ENCODE data around the gene CEP112. TPM values are rescaled to one million over a fixed set of nuclear protein-coding genes. Genes with fewer than 3 reads are reported as not detected.
A peak's percentile ranks its signal among the peaks of the same experiment; 100 is the strongest.

Gene CEP112
- total and polyA plus RNA-seq, 2 of the 13 experiments (the other 11 are each of a cell fraction or from before 2014, with no cell fraction given), result 1.2 to 3.4 TPM

DNA sequence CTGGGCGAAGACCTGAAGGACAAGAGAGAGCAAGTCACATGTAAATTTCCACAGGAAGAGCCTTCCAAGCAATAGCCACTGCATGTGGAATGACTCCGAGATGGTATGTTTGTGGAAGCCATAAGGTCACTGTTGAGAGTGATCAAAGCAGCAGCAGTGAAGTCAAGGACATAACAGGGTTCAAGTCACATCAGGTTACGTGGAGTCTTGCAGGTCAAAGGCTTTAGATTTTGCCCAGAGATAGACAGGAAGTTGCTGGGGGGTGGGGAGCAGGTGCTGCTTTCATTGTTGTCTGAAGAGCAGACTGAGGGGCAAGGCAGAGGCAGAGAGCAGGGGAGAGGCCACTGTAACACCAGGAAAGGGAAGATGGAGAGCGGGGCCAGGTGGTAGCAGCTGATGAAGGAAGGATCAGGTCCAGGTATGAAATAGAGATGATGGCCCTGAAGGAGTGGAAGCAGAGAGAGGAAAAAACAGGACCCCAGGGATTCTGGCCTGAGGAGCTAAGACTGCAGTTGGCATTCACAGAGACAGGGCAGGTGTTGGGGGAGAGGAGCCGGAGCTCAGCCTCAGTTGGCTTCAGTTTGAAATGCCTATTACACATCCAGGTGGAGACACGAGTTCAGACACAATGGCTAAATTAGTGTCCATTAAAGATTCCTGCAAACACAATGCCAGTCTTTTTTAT is 501.2 kb downstream of the CEP112 start (continued):
- TF ChIP-seq PHF5A (CRISPR knock-in tag; IDR thresholded peaks at IDR 0.05; ENCODE audit: low read depth, unreplicated experiment) (peak; percentile 70), FOSL2 (CRISPR knock-in tag; IDR thresholded peaks at IDR 0.05) (peak; percentile 90), SP4 (CRISPR knock-in tag; IDR thresholded peaks at IDR 0.05) (no peak; the same call in 1 of the 2 replicates), MBD4 (IDR thresholded peaks at IDR 0.05; ENCODE audit: borderline replicate concordance, low read length) (no peak), KAT2B (IDR thresholded peaks at IDR 0.05; ENCODE audit: borderline replicate concordance, low read depth, low read length) (no peak), RBAK (CRISPR knock-in tag; IDR thresholded peaks at IDR 0.05) (no peak), HNF4G (IDR thresholded peaks at IDR 0.05; ENCODE audit: borderline replicate concordance, low read depth, low read length) (peak; percentile 76; the same call in 1 of the 2 replicates), HNF4G (CRISPR knock-in tag; IDR thresholded peaks at IDR 0.05; ENCODE audit: borderline replicate concordance, low read depth) (no peak; the same call in 1 of the 2 replicates), MEIS1 (CRISPR knock-in tag; IDR thresholded peaks at IDR 0.05; ENCODE audit: borderline replicate concordance) (peak; percentile 84; the same call in 1 of the 2 replicates), ZNF33B (CRISPR knock-in tag; IDR thresholded peaks at IDR 0.05) (no peak), ZNF343 (CRISPR knock-in tag; IDR thresholded peaks at IDR 0.05) (no peak), ZSCAN31 (CRISPR knock-in tag; IDR thresholded peaks at IDR 0.05; ENCODE audit: low read depth) (no peak), BRD4 (CRISPR knock-in tag; IDR thresholded peaks at IDR 0.05) (no peak), ESRRA (CRISPR knock-in tag; IDR thresholded peaks at IDR 0.05; ENCODE audit: low read depth) (peak; percentile 94), ASH2L (IDR thresholded peaks at IDR 0.05; ENCODE audit: insufficient read length, low read depth, low read length) (peak; percentile 34), ZNF790 (CRISPR knock-in tag; IDR thresholded peaks at IDR 0.05; ENCODE audit: borderline replicate concordance) (no peak)
- TF ChIP-seq, protein P1, sequence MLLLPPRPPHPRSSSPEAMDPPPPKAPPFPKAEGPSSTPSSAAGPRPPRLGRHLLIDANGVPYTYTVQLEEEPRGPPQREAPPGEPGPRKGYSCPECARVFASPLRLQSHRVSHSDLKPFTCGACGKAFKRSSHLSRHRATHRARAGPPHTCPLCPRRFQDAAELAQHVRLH (CRISPR knock-in tag; IDR thresholded peaks at IDR 0.05; ENCODE audit: borderline replicate concordance, low read depth), result peak; percentile 96; the same call in 1 of the 2 replicates
- TF ChIP-seq, protein P2, sequence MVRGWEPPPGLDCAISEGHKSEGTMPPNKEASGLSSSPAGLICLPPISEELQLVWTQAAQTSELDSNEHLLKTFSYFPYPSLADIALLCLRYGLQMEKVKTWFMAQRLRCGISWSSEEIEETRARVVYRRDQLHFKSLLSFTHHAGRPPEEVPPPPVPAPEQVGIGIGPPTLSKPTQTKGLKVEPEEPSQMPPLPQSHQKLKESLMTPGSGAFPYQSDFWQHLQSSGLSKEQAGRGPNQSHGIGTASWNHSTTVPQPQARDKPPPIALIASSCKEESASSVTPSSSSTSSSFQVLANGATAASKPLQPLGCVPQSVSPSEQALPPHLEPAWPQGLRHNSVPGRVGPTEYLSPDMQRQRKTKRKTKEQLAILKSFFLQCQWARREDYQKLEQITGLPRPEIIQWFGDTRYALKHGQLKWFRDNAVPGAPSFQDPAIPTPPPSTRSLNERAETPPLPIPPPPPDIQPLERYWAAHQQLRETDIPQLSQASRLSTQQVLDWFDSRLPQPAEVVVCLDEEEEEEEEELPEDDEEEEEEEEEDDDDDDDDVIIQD (CRISPR knock-in tag; IDR thresholded peaks at IDR 0.05; ENCODE audit: low read depth), result peak; percentile 94
- TF ChIP-seq, protein P3, sequence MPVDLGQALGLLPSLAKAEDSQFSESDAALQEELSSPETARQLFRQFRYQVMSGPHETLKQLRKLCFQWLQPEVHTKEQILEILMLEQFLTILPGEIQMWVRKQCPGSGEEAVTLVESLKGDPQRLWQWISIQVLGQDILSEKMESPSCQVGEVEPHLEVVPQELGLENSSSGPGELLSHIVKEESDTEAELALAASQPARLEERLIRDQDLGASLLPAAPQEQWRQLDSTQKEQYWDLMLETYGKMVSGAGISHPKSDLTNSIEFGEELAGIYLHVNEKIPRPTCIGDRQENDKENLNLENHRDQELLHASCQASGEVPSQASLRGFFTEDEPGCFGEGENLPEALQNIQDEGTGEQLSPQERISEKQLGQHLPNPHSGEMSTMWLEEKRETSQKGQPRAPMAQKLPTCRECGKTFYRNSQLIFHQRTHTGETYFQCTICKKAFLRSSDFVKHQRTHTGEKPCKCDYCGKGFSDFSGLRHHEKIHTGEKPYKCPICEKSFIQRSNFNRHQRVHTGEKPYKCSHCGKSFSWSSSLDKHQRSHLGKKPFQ (CRISPR knock-in tag; IDR thresholded peaks at IDR 0.05; ENCODE audit: insufficient replicate concordance), result no peak
- TF ChIP-seq, protein P4, sequence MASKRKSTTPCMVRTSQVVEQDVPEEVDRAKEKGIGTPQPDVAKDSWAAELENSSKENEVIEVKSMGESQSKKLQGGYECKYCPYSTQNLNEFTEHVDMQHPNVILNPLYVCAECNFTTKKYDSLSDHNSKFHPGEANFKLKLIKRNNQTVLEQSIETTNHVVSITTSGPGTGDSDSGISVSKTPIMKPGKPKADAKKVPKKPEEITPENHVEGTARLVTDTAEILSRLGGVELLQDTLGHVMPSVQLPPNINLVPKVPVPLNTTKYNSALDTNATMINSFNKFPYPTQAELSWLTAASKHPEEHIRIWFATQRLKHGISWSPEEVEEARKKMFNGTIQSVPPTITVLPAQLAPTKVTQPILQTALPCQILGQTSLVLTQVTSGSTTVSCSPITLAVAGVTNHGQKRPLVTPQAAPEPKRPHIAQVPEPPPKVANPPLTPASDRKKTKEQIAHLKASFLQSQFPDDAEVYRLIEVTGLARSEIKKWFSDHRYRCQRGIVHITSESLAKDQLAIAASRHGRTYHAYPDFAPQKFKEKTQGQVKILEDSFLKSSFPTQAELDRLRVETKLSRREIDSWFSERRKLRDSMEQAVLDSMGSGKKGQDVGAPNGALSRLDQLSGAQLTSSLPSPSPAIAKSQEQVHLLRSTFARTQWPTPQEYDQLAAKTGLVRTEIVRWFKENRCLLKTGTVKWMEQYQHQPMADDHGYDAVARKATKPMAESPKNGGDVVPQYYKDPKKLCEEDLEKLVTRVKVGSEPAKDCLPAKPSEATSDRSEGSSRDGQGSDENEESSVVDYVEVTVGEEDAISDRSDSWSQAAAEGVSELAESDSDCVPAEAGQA (IDR thresholded peaks at IDR 0.05; ENCODE audit: low read depth), result peak; percentile 62; the same call in 1 of the 2 replicates
- TF ChIP-seq, protein P4 (CRISPR knock-in tag; IDR thresholded peaks at IDR 0.05; ENCODE audit: borderline replicate concordance), result no peak

Data from HepG2 (cell line).